GM12874 (cell line): ENCODE measurements around the gene TTC34.

ENCODE experiments used
- TF ChIP-seq, protein P1 (sequence below): IDR thresholded peaks from 2 replicates; pipeline ENCODE4 v1.5.1; 2011; ENCODE audit warnings: low read depth, mild to moderate bottlenecking, control low read depth, low read length, moderate library complexity; ENCODE audit not compliant: insufficient read depth

The TTC34 gene

DNA sequence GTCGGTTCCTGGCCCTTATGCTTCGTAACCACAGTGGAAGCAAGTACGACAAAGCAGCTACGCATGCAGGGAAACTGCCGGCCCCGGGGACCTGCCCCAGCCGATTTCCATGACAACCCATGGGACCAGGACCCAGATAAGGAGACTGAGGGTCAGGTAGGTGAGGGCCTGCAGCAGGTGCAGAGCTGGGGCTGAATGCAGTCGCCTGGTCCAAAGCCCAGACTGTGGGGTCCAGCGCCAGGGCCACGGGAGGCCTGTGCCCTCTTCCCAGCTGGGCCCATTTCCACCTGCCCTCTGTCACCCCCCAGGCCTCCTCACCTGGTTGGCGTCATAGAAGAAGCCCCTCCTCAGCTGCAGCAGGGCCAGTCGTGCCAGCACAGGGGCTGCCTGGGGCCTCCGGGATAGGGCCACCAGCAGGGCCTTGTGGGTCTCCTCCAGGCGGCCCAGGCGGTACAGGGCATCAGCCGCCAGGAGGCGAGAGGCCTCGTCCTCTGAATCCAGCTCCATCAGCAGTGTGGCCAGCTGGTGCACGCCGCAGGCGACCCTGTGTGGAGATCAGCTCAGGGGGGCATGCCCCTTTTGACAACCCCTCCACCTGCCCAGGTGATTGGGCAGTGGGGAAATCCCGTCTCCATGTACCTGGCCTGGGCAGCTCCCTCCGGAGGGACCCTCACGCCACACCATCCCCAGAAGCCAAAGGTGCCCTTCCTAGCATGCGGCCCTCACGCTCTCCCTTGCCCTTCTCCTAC is 14.2 kb downstream of the TTC34 start:
- TF ChIP-seq, protein P1, sequence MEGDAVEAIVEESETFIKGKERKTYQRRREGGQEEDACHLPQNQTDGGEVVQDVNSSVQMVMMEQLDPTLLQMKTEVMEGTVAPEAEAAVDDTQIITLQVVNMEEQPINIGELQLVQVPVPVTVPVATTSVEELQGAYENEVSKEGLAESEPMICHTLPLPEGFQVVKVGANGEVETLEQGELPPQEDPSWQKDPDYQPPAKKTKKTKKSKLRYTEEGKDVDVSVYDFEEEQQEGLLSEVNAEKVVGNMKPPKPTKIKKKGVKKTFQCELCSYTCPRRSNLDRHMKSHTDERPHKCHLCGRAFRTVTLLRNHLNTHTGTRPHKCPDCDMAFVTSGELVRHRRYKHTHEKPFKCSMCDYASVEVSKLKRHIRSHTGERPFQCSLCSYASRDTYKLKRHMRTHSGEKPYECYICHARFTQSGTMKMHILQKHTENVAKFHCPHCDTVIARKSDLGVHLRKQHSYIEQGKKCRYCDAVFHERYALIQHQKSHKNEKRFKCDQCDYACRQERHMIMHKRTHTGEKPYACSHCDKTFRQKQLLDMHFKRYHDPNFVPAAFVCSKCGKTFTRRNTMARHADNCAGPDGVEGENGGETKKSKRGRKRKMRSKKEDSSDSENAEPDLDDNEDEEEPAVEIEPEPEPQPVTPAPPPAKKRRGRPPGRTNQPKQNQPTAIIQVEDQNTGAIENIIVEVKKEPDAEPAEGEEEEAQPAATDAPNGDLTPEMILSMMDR: no peak

DNA sequence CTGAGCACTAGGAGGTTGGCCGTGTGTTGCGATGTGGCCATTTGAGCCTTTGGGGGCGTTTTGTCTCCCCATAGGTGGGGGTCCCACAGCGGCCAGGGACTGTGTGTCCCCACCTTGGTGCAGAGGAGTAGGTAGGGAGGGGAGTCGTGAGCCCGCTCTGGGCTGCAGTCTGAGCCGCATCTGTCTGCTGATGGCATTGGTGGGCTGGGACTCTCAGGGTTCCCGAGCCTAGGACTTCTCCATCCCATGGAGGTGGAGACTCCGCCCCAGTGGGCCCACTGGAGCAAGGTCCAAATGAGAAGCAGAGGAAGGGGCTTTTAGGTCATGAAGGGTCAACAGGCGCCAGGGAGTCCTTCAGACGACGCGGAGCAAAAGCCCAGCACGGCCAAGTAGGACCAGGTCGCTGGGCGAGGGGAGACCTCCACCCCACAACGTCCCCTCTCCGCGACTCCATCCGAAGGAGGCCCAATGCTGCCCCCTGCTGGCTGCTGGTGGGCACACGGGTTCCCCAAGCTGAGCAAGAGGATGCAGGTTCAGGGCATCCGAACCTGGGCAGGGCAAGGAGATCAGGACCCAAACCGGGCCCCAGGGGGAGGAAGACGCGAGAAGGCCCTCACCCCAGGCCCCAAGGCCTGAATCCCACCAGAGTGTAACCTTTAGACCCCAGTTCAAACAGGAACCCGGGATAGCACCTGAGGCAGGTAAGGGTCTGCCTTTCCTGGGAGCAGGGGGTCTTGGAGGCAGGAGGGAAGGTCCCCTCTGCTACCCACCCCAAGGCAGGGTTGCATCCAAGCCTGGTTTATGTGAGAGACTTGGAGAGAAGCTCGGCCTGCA is 14.9 kb downstream of the TTC34 start:
- TF ChIP-seq, protein P1: peak; percentile 52

DNA sequence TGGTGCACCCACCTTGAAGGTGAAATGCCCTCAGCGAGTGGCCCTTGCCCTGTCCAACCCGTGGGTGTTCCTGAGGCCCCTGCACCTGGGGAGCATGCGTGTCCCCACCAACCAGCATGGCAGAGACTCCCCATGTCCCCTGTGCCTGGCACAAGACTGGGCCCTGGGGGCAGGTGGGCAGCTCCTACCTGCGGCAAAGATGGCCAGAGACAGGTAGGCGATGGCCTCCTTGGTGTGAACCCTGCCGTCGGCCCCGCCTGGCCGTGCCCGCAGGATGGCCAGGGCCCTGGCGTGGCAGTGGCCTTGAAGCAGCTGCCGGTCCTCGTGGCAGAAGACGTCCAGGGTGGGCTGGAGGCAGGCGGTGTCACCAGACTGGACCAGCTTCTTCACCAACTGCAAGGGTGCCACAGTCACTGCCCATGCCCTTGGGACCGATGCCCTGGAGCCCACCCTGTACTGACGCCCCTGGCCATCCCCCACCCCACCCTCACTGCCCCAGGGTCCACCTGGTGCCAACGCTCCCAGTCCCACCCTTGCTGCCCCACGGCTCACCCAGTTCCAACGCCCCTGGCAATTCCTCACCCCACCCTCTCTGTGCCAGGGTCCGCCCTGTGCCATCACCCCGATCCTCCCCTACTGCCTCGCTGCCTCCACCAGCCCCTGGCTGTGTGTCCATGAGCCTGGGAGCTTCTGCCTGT is 15.7 kb downstream of the TTC34 start:
- TF ChIP-seq, protein P1: no peak

DNA sequence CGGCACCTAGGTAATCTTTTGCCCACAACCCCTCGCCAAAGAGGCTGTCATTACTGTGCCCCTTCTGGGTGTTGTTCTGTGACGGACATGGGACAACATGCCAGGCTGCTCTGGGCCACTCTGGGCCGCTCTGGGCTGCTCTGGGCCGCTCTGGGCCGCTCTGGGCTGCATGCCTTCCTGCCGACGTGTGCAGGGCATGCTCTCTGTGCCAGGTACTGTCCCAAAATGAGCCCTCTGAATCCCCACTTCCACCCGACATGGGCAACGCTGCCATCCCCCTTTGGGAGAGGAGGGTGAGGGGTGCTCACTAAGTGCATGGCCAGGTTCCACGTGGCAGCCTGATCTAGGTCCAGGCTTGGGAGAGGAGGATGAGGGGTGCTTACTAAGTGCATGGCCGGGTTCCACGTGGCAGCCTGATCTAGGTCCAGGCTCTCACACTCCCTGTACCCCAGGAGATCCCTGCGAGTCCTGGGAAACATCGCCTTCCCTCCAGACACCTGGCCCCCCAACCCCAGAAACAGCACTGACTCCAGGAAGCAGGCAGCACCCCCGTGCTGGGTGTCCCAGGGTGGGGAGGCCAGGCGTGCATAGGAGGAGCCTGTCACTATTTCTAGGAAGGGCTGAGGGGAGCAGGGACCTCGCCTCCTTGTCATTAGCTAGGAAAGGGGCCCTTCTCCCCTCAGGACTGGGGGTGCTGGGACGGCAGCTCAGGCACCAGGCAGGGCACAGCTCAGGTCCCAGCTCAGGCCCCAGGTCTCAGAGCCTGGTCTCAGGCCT is 16.5 kb downstream of the TTC34 start:
- TF ChIP-seq, protein P1: no peak

DNA sequence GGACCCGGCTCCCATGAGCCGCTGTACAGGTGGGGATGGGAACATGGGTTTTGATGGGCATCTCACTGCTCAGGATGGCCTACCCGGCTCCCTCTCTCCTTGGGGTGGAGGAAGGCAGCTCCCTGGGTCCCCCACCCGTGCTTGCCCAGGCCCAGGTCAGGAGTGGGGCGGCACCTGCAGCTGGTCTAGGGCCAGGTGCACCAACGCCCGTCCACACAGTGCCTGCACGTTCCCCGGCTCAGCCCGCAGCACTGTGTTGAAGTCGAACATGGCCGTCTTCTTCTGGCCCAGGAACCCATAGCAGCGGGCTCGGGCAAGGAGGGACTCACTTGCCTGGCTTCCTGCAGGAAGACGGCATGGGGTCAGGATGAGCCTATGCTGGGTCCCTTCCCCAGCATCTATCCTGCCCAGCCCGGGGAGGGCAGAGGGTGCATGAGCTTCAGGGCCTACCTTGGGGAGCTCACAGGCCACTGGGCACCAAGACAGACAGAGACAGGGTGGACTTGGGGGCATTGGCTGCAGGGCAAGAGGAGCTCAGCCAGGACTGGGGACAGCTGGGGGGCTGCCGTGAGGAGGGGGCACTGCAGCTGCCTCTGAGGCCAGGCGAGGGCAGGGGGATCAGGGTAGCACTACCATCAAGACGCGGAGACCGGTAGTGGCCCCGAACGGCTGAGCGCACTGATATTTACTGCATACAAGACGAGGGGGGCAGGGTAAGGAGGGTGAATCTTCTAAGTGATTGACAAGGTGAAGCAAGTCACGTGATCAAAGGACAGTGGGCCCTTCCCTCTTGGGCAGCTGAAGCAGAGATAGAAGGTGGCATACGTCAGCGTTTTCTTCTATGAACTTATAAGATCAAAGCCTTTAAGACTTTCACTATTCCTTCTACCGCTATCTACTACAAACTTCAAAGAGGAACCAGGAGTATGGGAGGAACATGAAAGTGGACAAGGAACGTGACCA is 17.8 kb downstream of the TTC34 start:
- TF ChIP-seq, protein P1: no peak

DNA sequence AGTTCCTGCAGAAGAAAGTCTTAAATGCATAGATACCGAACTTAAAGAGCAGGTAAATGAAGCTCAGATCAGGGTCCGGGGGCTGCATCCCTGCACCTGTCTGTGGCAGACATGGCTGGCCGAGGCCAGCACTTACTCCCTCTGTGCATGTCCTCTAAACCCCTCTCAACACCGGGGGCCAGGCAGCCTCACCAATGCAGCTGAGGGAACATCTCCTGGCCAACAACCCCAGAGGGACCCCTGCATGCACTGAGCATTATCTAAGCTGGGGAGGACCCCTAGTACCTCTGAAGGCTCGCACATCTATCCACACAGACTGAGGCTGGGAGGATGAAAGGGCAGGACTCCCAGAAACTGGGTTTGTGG is 18.4 kb downstream of the TTC34 start:
- TF ChIP-seq, protein P1: no peak
